Stimulated activated CD8-positive, alpha-beta memory T cell treated with anti-CD3 and anti-CD28 coated beads, Interleukin-7, amount 100 ng/mL, for 48 hours (primary cell): ENCODE measurements around the gene MAEA.

Source experiments
- DNase-seq, 2 donors: peaks; one replicate each; pipeline ENCODE4 v3.0.0-alpha.2; 2020; ENCODE audit warnings: low read depth in 1 of 2; ENCODE audit errors: extremely low read depth in 1 of 2

The MAEA gene

DNA sequence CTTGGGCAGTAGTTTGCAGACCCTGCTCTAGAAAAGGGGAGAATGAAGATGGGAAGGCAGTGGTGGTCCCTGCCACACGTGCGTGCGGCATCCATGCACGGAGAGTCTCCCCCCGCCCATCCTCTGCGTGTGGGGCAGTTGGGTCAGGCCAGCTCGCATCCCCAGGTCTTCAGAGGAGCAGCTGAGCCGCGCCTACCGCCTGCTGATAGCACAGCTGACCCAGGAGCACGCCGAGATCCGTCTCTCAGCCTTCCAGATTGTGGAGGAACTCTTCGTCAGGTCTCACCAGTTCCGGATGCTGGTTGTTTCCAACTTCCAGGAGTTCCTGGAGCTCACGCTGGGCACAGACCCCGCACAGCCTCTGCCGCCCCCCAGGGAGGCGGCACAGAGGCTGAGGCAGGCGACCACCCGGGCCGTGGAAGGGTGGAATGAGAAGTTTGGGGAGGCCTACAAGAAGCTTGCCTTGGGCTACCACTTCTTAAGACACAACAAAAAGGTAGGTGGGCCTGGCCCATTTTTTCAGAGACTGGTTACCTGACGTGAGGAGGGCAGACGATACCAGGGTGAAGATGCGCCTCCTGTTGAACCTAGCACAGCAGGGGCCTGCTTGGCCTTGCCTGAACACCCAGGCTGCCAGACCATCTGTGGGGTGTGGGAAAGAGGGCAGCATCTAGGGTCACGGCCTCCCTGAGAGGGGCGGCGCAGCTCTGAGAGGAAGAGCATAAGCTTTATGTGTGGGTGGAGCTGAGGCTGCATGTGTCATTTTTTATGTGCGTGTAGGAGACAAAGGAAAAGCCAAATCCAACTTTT is 59.9 kb downstream of the MAEA start:
- no peak for DNase-seq

DNA sequence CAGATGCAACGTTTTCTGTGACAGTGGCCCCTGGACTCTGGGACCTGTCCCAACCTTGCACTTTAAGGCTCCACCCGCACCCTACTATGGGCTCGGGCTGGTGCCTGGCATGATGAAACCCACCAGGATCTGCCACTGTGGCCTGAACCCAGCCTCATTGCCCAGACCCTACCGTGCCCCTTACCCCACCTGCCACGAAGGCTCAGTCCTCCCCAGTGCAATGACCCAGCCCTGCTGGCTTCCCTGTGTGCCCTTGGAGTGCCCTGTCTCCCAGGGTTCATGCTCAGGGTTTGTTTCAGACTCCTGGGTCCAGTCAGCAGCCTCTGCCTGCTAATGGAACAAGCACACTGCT is 60.5 kb downstream of the MAEA start:
- DNase-seq: no peak

- DNase-seq: peak; percentile 62 to 80
Measured at GRCh38 chr4:1351854-1352566, 62.3 kb downstream of the MAEA start.

- DNase-seq: no peak
Measured at GRCh38 chr4:1352567-1352900, 62.8 kb downstream of the MAEA start.

DNA sequence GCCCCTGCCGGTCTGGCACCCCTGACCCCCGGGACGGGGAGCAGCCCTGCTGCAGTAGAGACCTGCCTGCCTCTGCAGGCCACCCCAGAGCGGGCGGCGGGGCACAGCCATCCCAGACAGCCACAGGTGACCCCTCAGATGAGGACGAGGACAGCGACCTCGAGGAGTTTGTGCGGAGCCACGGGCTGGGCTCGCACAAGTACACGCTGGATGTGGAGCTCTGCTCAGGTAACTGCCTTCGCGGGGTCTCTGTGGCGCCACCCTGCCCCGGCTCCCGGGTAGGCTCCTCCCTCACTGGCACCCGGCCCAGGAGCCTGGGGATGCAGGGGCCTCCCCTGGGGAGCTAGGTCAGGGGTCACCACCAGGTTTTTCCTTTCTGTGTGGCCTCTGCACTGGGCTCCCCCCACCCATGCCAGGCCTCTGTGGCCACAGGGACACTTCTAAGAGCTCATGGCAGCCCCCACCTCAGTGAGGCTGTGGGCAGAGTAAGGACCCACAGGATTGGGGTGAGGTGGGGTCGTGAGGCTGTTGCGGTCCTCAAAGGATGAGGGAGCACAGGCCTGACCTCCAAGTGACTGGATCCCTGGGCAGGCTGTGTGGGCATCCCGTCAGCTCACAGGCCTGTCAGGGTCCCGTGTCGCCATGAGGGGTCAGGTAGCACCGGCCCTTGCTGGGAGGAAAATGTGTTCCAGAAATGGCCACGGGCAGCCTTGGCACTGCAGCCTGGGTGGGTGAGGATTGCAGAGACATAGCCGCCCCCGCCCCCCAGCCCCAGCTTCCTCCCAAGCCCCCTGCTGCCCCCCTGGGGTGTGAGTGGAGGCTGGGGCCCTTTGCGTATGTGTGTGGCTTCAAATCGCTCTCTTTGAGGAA is 63.7 kb downstream of the MAEA start:
- no peak for DNase-seq

- DNase-seq: no peak
Measured at GRCh38 chr4:1354136-1354982, 64.7 kb downstream of the MAEA start.

DNA sequence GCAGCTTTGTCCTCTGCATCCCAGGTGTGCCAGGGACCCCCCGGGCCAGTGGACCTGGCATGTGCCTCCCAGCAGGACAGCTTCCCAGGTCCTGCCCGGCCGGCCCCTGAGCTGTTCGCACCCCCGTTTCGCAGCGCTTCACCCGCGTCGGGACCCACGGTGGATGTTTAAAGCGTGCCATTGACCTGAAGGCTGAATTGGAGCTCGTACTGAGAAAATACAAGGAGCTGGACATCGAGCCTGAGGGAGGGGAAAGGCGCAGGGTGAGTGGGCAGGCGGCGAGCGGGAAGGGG is 65.2 kb downstream of the MAEA start:
- no peak for DNase-seq

GRCh38 chr4:1355378-1355777 is 65.7 kb downstream of the MAEA start:
- no peak for DNase-seq

DNA sequence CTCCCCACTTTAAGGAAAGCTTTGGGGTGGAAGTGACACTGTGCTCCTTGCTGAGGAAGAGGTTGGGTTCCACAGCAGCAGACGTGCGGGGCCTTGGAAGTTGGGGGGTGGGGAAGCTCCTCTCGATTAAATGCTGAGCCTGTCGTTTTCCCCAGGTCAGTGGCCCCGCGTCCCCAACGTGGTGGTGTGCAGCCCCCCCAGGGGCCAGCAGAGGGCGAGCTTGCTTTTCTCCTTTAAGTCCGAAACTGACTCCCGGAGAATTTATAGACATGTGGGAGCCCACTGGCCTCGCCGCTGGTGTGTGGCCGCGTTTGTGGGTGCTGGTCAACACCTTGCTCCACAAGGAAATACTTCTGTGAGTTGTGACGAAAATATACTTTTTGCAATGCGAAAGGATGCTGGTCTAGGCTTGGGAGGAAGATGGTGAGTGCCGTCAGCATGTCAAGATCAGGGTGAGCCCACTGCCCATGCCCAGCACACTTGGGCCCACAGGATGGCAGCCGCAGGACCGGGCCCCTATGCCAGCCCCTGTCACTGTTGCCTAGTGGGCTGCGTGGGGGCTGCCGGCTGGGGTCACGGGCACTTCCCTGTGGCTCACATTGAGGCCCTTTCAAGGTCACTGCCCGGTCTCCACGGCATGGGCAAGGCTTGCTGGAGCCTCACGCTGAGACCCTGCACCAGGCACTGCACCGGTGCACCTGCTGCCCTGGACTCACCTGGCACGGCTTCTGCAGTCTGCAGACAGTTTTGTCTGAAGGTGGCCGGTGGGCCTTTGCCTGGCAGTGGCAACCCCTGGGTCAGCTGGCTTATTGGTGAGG is 66.7 kb downstream of the MAEA start:
- DNase-seq: peak in 1 of 2 donors; percentile 13

DNA sequence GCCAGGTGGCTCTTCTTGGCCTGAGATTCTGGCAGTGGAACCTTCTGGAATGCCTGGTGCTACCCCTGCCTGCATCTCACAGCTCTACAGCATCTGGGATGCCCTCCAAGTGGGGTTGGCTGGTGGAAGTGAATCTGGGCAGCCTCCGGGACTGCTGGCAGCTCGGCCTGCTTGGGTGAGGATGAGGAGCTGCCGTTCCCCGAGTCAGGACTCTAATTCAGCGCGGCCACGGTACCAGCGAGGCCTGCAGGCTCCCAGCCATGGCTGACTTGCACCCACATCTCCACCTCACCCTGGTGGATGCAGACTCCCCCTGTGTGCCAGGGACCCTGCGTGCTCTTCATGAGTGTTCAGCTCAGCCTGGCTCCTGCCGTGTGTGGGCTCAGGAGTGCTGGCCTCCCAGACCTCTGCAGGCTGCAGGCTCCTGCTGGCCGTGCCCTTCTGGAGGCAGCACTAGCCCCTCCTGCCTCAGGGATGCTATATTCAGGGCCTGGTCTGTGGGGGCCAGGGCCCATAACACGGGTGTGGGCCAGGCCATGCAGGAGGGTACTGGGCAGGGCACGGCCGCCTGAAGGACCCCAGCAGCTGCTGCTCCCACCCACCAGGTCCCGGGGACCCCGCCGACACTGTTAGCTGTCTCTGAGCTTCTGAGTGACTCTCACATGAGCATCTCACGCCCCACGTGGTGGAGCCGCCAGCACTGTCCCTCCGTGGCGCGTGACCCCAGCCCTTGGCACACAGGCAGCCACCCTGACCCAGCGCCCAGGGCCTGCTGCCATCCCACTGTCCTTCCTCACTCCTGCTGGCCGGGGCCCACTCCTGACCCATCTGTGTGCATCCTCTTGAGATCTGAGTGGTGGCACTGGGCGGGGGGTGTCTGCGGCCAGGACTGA is 67.9 kb downstream of the MAEA start:
- no peak for DNase-seq

GRCh38 chr4:1358421-1359143 is 68.9 kb downstream of the MAEA start:
- no peak for DNase-seq

DNA sequence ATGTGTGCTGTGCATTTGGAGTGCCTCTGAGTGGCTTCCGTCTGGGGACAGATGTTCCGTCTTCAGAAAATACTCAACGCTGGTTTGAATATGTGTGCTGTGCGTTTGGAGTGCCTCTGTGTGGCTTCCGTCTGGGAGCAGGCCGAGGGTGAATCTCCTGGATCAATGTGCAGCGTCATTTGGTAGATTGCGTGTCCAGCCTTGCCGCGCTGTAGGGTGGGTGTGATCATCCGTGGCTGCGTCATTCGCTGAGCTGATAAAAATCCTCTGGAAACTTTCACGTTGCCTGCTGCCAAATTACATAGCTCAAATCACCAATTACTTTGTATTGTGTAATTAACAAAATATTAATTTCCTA is 69.4 kb downstream of the MAEA start:
- no peak for DNase-seq

DNA sequence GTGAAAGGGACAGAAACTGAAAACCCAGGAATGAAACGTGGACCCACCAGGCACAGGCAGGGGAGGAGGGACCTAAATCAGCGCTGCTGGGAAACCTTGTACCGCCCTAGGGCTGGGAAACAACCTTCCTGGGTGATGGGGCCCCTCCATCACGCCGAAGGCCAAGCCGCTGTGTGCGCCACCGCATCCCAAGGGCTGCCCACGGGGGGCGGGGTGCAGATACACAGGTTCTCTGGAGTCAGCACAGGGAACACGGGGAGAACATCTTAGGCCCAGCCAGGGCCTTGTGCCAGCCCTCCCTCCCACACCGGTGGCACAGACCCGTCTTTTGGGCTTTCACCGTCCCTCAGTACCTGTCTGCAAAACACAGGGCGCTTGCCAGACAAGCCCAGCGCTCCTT is 70.3 kb downstream of the MAEA start:
- no peak for DNase-seq

DNA sequence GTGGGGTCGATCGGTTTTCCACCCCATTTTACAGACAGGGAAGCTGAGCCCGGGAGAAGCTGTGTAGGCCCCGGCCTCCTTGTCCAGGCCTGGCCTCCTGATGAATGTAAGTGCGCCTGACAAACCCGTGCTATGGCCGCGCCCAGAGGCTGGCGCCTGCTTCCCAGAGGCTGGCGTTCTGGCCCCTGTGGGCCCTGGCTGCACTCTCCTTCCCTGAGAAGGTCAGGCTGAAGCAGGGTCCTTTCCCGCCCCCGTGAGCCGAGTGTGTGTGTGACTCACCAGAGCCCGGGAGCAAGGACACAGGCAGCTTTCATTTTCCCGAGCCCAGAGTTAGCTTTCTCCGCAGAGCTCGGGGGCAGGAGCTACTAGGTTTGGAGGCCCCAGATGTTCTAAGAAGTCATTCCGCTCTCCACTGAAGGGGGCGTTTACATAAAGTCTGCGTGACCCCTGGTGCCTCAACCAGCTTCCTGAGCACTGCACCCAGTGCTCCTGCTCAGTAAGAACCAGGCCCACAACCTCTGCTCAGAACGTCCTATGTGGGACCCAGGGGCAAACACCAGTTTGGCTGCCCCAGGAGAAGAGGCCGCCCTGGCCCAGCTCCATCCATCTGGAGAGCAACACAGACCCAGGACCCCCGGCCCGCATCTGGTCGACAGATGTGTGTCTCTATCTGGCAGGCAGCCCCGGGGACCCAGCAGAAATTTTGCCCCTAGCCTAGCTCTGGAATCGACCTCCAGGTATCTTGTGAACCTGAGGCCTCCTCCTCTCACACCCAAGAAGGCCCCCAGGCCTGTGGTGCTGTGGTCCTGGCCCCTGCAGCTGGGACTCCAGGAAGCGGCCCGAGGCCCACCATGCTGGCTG is 71.0 kb downstream of the MAEA start:
- no peak for DNase-seq

GRCh38 chr4:1361431-1361830 is 71.7 kb downstream of the MAEA start:
- no peak for DNase-seq

GRCh38 chr4:1362046-1362445 is 72.4 kb downstream of the MAEA start:
- no peak for DNase-seq

DNA sequence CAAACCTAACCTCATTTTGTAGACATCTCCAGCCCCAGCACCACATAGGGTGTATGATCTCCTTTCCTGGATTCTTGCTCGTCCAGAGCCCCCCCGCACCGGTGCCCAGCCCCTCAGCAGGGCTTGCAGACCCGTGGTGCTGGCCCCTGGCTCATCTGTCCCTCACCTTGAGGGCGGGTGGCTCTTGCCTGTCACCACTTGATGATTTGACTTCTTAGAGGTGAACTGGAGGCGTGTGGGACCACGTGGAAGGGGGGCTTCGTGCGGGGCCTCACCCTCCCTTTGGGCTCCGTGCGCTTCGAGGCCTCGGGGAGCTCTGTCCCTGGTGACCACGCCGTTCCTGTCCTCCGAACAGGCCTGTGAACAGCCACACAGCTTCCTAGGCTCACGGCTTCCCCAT is 72.8 kb downstream of the MAEA start:
- no peak for DNase-seq

- DNase-seq: no peak
Measured at GRCh38 chr4:1363513-1363912, 73.8 kb downstream of the MAEA start.
